Fibroblast of villous mesenchyme (primary cell): ENCODE data around the gene ADARB2. TPM values are rescaled to one million over a fixed set of nuclear protein-coding genes. Genes with fewer than 3 reads are reported as not detected.

ENCODE experiments used
- DNase-seq: peaks from one replicate; pipeline ENCODE4 v3.0.0-alpha.2; 2010; ENCODE audit warnings: low read depth
- H3K4me3 ChIP-seq: 2 replicates; pipeline ENCODE4 v1.5.1; 2011; ENCODE audit warnings: low read depth, mild to moderate bottlenecking, low read length
- total RNA-seq: library from RNA; depleted of rRNA; stranded (reverse); fragments of >200 nt; gene quantifications from 2 replicates; pipeline ENCODE4 v1.2.3, GENCODE V29; 2012
- TF ChIP-seq, protein P1 (sequence below): IDR thresholded peaks from 2 replicates; pipeline ENCODE4 v1.5.1; 2012; ENCODE audit warnings: low read depth, mild to moderate bottlenecking, low read length; ENCODE audit not compliant: insufficient read depth

Gene ADARB2
- total RNA-seq, 1 donor = not detected

DNA sequence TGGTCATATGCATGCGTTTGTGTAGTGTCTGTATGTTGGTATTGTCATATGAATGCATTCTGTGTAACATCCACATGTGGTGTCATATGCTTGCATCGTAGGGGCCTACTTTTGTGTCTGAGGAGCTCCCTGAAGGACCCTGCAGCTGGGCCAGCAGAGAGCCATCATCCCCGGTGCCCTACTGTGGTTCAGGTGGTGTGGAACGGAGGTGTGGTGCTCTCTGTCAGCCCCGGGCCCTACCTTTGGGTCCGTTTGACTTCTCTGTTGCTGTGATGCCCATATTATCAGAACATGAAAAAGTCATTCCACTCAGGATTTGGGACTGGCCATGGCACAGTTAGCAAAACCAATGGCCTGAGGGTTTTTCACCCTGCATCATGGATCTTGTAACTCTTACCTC lies 217.9 kb downstream of the ADARB2 start:
- DNase-seq = no peak
- no peak overlapping the region for H3K4me3 ChIP-seq
- TF ChIP-seq, protein P1, sequence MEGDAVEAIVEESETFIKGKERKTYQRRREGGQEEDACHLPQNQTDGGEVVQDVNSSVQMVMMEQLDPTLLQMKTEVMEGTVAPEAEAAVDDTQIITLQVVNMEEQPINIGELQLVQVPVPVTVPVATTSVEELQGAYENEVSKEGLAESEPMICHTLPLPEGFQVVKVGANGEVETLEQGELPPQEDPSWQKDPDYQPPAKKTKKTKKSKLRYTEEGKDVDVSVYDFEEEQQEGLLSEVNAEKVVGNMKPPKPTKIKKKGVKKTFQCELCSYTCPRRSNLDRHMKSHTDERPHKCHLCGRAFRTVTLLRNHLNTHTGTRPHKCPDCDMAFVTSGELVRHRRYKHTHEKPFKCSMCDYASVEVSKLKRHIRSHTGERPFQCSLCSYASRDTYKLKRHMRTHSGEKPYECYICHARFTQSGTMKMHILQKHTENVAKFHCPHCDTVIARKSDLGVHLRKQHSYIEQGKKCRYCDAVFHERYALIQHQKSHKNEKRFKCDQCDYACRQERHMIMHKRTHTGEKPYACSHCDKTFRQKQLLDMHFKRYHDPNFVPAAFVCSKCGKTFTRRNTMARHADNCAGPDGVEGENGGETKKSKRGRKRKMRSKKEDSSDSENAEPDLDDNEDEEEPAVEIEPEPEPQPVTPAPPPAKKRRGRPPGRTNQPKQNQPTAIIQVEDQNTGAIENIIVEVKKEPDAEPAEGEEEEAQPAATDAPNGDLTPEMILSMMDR = no peak

DNA sequence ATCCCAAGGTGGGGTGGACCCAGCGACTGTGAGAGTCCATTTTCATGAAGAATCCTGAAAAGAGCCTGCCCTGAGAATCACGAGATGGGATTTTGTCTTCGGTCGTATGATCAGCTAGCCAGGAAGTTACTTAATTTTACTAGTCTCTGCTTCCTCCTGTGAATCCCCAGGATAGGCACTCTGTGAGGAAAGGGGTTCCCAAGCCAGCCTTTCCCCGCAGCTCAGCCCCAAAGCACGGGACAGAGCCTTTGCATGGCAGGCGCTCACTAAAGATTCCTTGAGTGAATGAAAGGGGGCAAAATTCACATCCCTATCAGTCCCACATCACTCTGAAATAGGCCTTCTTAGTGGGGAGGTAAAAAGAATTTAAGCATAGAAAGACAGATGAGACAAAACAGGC lies 219.6 kb downstream of the ADARB2 start:
- H3K4me3 ChIP-seq = no peak overlapping the region
- DNase-seq = no peak
- TF ChIP-seq, protein P1 = no peak

DNA sequence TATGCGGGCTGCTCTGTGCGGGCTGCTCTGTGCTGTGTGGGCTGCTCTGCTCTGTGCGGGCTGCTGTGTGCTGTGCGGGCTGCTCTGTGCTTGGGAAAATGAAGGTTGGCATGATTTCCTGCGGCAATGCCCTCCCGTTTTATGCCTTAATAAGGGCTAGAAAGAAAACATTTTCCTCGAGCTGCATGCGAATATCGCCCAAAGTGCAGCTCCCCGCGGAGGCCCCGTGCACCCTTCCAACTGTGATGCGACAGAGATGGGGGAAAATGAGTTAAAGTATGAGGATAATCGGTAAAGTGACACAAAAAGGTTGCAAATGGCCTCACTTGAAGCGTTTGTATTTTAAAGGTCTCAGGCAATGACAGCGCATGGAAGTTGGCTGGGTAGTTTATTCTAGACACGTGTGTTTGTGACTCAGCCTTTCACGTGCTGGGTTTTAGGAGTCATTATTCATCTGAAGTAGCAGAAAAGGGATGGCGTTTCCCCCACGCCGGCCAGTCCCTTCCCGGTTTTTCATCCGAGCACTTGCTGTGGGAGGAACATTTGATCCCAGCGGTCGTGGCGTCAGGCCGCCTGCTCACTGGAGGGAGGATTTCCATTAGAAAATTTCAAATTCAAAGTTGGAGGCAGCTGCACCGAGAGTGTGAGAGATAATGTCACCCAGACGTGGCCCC lies 220.7 kb downstream of the ADARB2 start:
- H3K4me3 ChIP-seq = no peak overlapping the region
- no peak for DNase-seq
- TF ChIP-seq, protein P1 = no peak

DNA sequence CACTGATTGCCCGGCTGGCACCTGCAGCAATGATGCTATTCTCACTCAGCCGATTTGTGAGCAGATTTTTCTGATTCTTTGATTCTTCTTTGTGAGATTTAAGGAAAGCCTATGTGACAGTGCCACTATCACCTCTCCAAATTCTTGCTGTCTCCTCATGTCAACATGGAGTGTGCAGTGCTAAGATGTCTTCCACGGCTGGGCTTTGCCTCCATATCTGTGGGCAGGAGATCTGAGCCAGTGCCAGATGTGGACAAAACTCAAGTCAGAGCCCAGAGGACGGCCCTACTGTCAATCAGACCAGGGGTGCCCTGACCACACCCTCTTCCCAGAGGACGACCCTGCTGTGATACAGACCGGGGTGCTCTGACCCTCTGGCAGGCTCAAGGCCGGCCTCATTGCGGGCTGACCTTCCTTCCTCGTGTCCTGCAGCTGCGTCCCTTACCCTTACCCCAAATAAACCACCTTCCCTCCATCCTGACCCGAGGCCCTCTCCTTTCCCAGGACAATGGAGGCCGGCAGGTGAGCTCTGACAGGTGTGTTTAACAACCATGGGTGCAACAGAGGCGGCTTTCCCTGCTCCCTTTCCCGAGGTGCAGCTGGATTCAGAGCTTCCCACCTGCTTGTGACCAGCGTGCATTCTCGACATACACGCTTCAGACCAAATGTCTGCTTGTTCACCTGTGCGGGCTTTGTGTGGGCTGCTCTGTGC lies 221.4 kb downstream of the ADARB2 start:
- no peak for DNase-seq
- H3K4me3 ChIP-seq = no peak overlapping the region
- TF ChIP-seq, protein P1 = no peak

DNA sequence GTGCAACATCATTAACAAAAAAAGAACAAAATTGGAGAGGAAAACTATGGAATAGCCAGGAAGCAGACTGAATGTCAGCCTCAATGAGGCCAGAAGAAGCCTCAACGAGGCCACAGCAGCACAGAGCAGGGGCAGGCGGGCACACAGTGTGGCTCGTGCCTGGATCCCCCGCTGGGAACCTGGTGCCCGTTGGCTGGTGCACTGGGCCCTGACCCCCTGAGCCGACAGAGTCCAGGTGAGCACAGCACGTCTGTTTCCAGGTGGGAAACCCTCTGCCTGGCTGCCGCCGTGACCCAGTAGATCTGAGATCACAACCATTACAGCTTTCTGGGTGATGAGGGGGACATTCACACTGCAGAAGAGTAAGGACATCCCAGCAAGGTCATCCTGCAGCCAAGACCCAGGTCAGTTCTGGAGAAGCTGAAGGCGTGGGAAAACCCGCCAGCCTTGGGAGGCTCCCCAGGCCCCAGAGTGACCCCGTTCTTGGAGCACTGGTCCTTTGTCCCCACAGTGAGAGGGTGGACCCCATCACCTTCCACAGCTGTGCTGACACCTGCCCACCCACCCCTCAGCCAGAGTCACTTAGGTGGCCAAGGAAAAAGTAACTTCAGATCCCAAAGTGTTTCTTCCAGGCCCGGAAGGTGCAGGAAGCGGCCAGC lies 222.1 kb downstream of the ADARB2 start:
- DNase-seq = no peak
- H3K4me3 ChIP-seq = no peak overlapping the region
- TF ChIP-seq, protein P1 = no peak

DNA sequence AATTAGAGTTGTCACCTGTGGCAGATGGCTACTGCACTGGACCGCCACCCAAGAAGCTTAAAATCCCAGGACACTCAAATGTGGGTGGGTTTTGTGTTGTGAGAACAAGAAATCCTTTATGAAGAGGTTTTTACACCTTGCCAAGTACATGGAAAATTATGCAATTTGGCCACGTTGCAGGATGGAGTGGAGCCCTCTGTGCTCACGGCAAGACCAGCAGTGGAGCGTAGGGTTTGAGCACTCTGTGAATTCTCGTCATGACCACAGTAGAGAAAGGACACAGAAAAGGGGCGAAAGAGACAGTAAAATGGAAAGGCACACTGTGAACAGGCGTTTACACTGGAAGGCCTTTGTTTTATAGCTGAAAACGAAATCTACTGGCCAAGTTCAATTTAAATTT lies 222.6 kb downstream of the ADARB2 start:
- TF ChIP-seq, protein P1 = no peak
- no peak overlapping the region for H3K4me3 ChIP-seq
- DNase-seq = no peak
